GM19438 (cell line): ENCODE data around the gene ADAMTS12.

ENCODE experiments used
- ATAC-seq: cut with Tn5 transposase; IDR thresholded peaks from one replicate; pipeline ENCODE4 v1.9.1; 2021; ENCODE audit warnings: low read depth; ENCODE audit not compliant: unreplicated experiment

The ADAMTS12 gene

GRCh38 chr5:33769196-33769595 lies 122.6 kb downstream of the ADAMTS12 start:
- ATAC-seq = no peak

DNA sequence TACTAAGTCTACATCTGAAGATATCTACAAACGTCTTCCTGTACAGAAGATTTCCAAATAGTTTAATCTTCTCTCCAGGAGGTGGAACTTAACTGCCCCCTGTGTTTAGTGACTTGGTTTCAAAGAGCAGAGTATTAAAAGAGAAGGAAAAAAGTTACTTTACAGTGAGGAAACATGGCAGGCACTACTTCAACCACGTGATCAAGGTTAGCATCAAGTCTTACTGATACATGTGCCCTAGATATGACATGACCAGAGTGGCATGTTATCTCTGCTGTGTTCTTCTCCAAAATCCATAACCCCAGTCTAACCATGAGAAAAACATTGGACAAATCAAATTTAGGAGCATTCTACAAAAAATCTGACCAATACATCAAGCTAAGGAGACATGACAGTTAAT lies 125.8 kb downstream of the ADAMTS12 start:
- ATAC-seq = no peak

DNA sequence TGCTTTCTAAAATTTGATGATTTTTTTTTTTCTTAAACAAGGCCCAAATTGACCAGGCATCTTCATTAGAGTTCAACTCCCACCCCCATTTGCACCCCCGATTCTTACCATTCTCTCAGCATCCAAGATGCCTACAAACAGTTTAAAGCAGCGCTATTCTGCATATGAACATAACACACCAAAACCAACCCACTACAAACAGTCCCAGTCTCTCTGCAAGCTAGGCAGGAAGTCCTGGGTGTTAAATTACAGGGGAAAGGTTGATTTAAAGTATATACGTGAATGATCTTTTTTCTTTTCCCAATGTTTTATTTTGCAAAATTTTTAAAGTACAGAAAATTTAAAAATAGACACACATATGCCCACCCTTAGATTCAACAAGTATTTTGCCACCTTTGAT lies 127.0 kb downstream of the ADAMTS12 start:
- ATAC-seq = no peak

DNA sequence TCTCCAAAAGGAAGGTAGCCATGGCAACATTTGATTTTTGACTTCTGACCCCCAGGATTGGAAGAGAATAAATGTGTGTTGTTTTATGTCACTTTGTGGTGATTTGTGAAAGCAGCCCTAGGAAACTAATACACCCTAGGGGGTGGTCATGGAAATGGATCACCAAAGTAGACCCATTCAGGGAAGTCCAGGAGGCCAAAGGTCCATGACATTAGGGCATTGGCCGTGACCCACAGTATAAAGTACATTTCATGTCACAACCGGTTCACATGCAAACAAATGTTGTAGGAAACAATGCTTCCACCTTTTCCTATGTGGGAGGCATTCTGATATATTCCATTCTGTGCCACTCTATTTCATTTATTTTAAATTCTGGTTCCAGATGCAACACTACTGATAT lies 128.4 kb downstream of the ADAMTS12 start:
- ATAC-seq = no peak

- ATAC-seq = no peak
Observed at GRCh38 chr5:33762859-33763258, 128.9 kb downstream of the ADAMTS12 start.

DNA sequence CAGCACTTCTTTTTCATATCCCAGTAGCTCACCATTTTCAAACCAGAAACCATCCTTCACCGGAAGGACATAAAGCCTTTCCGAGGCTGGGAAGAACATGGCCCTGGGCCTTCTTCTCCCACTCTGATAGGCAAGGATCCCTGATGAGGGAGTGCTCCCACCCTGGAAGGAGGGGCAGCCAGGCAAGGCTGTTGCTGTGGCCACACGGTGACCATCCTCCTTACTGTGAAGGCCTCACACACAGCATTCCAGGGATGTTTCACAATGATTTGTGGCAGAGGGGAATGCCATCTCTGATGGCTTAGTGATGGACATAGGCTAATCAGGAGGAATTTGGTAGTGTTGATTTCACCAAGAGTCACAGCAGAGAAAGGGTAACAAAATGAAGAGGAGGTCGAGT lies 130.7 kb downstream of the ADAMTS12 start:
- no peak for ATAC-seq

DNA sequence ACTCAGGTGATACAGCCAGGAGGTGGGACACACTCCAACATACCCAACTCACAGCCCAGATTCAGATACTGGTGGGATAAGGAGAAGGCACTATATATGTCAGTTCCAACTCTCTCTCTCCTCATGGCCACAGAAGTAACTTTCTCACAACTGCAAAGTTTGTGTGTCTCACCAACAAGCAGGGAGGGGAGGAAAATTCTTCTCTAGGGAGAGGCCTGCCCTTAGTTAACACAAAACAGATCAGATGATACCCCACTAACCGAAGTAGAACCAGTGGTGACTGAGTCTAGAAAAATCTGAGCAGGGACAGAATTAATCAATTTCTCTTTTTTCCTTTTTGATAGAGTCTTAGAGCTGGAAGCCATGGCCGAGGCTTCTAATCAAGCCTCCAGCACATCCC lies 133.1 kb downstream of the ADAMTS12 start:
- ATAC-seq = no peak

DNA sequence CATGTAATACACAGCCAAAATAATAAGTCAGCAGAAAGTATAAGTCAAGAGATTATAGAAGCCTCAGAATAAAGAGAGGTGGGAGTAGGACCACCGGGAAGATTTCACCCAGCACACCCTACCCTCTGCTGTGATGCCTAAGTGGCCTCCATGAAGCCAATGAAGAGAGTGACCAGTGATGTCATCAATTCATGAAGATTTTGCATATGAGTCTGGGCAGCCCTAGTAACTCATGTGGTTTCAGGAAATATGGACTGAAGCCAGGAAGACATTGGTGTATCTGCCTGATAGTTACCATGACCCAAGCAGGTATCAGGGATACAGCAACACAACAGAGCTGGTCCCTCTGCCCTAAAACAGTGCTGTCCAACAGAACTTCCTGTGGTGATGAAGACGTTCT lies 135.3 kb downstream of the ADAMTS12 start:
- no peak for ATAC-seq

- ATAC-seq = no peak
Observed at GRCh38 chr5:33755231-33755630, 136.6 kb downstream of the ADAMTS12 start.

DNA sequence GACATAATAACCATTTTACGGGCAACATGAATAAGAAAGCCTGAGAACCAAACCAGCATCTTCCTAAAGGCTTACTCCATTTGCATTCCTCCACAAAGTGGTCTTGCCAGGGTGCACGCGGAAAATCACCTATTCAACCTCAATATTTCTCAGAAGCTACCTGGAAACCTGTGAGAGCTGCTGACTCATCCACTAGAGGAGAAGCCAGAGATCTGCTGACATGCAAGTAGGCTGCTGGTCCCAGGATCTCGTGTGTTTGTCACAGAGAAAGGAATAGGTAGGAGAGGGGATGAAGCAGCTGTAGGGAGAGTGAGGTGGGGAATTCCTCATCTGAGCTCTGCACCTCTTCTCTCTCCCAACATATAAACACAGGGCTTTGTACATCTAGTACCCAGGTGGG lies 138.1 kb downstream of the ADAMTS12 start:
- no peak for ATAC-seq

DNA sequence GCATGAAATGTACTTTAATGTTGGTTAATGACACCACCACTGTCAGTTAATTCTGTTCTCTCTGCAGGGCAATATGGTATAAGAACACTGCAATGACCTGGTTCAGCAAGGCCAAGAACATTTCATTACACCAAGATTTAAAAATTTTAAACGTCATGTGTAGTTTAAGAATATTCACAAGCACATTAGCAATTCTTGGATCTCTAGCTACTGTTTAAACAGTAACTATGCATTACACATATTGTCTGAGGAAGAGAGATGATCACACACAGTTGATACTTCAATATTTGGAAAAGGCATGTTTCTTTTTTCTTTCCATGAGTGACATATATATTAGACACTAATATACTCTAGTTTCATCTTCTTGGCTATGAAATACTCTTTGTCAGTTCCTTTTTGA lies 143.0 kb downstream of the ADAMTS12 start:
- ATAC-seq = no peak

DNA sequence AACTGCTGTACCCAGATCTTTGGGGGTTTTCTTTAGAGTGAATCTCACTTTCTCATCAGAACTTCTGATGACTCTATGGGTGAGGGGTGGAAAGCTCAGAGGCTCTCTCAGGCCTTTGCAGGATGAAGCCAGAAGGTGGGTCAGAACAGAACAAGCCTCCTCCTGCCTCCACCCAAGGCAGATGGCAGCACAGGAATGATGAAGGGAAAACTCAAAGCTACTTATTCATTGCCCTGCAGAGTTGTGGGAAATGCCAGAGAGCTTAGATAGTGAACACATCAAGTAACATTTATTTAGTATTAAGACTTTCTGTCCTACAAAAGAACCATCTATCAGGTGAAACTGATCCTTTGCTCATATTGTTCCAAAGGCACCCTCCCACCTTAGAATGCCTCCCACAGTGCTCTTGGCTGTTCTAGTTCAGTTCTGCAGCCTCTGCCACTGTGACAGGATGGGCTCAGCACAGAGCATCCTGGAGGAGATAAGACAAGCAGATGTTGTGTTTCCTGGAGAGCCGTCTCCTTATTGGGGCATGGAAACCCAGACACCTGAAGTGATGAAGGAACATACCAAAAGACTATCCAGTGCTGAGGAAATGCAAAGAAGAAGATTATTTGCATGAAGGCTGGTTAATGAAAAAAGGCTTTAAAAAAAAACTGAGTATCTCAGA lies 146.6 kb downstream of the ADAMTS12 start:
- ATAC-seq = no peak

GRCh38 chr5:33743099-33743498 lies 148.7 kb downstream of the ADAMTS12 start:
- no peak for ATAC-seq

- no peak for ATAC-seq
Observed at GRCh38 chr5:33742181-33742580, 149.6 kb downstream of the ADAMTS12 start.

DNA sequence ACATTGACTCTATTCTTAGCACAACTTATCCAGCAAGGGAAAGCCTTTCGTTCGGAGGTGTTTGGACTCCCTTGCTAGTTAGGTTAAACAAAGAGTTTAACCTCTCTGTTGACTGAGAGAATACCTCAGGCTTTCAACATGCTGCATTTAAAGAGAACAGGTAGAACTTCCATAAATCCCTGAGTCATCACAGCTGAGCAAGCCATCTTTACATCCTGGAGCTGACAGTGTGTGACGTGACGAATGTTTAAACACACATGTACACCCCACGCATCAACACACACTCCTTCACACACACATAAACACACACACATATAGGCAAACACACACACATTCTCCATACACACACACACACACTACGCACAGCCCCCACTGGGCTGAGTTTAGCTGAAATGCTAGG lies 152.8 kb downstream of the ADAMTS12 start:
- ATAC-seq = no peak

DNA sequence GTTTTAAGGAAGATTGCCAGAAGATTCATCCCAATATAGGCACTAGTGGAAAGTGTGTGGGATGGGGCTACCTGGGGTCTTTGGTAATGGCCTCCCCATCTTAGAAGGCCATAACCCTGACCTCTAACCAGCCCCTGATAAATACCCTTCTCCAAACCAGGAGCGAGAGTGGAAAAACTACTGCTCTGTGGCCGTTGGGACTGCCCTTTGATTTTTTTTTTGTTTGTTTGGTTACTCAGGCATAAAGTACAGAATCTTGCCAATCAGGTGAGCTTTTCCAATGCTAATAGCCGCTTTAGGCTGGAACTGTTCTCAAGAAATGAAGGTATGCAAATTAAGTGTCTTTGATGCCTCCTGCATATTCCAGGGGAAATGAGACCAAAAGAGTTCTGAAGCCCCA lies 153.7 kb downstream of the ADAMTS12 start:
- ATAC-seq = no peak

- no peak for ATAC-seq
Observed at GRCh38 chr5:33737697-33738096, 154.1 kb downstream of the ADAMTS12 start.

DNA sequence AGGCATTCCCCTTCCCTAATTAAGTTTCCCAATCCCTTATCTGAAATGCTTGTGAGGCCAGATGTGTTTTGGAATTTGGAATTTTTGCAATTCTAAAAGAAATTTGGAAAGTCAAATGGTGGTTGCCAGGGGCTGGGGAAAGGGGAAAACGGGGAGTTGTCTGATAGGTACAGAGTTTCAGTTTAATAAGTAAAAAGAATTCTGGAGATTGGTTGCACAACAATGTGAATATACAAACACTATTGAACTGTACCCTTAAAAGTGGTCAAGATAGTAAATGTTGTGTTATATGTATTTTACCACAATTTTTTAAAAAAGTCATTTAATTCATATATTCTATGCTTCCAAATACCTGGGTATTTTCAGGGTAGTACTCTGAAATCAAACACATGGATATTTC lies 154.5 kb downstream of the ADAMTS12 start:
- no peak for ATAC-seq

- no peak for ATAC-seq
Observed at GRCh38 chr5:33736510-33736909, 155.3 kb downstream of the ADAMTS12 start.

DNA sequence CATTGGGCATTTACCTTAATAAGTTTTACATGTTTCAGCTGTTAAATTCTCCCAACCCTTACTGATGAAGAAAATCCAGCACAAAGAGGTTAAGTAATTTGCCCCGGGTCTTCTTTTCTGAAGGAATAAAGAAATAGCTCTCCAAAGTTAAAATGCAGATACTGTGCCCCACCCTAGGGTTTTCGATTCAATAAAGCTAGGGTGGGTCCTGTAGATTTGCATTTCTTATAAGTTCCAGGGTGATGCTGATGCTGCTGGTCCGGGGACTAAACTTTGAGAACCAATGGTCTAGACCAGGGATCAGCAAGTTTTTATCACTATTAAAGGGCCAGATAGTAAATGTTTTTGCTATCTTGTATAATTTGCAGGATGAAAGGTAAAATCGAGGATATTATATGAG lies 156.7 kb downstream of the ADAMTS12 start:
- ATAC-seq = no peak

DNA sequence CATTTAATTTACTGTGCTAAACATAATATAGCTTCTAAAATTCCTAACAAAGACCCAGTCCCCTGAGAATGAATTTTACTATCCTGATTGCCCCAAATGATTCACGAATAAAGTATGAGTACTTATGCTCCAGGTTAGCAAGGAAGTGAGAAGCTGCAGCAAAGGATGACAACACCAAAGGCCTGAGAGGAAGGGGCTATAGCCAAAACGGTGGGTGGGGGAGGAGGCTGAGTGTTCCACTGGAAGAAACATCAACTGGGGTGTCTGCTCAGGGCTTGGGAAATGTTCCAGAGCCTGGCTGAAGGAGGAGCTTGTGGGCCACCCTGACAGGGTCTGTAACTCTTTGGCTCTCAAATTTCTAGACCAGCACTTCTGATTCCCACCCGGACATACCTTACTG lies 157.3 kb downstream of the ADAMTS12 start:
- no peak for ATAC-seq

- no peak for ATAC-seq
Observed at GRCh38 chr5:33733225-33733624, 158.6 kb downstream of the ADAMTS12 start.
